Fibroblast of mammary gland (primary cell): ENCODE measurements around the gene WNK1.

ENCODE experiments used
- DNase-seq: peaks from one replicate; pipeline ENCODE4 v3.0.0-alpha.2; 2010; ENCODE audit warnings: low read depth
- H3K4me3 ChIP-seq: 2 replicates; pipeline ENCODE4 v1.5.1; 2011; ENCODE audit warnings: low read depth, mild to moderate bottlenecking, low read length, moderate library complexity; ENCODE audit not compliant: control insufficient read depth
- TF ChIP-seq, protein P1 (sequence below): conservative IDR thresholded peaks from 2 replicates; pipeline ENCODE4 v1.5.1; 2011; ENCODE audit warnings: low read depth, low read length, inconsistent platforms; ENCODE audit not compliant: control insufficient read depth, insufficient read depth

The WNK1 gene

DNA sequence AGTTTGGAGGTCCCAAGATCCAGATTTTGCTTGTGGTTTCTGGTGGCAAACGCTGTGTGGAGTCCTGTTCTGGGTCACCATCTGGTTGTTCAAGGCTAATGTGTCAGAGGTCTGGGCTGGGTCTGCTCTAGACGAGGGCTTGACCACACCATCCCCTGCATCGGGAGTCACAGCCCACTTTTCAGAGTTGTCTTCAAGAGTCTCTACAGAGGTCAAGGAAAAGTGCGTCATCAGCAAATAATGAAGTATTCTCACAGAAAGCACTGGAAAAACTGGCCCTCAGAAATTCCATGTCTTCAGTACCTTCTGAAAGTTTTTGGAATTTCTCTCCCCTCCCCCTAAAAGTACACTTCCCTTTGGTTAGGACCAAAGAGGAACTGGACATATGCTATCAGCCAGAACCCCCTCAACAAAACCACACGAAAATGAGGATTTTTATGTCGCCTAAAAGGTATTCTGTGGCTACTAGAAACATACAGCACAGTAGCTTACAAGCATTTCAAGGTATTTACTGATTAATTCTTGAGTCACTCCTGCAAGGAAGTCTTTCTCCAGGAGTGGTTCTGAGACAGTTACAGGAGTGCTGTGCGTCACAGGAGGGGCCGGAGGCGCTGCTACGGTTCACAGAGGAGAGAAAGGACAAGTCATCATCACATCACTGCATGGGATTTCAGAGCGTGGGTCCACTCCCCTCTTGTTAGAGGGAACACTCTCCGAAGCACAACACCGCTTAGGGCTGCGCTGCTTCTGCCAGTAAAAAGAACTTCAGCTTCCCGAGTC, 161.7 kb downstream of the WNK1 start:
- no peak overlapping the region for H3K4me3 ChIP-seq
- DNase-seq = peak; percentile 87
- TF ChIP-seq, protein P1, sequence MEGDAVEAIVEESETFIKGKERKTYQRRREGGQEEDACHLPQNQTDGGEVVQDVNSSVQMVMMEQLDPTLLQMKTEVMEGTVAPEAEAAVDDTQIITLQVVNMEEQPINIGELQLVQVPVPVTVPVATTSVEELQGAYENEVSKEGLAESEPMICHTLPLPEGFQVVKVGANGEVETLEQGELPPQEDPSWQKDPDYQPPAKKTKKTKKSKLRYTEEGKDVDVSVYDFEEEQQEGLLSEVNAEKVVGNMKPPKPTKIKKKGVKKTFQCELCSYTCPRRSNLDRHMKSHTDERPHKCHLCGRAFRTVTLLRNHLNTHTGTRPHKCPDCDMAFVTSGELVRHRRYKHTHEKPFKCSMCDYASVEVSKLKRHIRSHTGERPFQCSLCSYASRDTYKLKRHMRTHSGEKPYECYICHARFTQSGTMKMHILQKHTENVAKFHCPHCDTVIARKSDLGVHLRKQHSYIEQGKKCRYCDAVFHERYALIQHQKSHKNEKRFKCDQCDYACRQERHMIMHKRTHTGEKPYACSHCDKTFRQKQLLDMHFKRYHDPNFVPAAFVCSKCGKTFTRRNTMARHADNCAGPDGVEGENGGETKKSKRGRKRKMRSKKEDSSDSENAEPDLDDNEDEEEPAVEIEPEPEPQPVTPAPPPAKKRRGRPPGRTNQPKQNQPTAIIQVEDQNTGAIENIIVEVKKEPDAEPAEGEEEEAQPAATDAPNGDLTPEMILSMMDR = no peak

DNA sequence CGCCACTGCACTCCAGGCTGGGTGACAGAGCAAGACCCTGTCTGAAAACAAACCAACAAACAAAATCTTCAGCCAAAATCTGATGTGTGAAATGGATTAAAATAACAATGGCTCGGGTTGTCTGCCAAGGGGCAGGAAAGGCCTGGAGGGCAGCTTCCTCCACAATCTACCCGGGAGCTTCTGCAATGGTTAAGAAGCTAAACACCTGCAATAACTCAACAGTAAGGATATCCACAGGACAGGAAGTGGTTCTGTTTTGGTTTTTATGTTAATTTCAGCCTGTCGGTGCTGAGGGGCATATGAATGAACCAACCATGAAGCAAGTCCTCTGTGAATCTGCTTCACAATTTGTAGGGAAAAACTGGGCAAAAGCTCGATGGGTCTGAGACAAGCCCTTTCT, 162.7 kb downstream of the WNK1 start:
- TF ChIP-seq, protein P1 = no peak
- H3K4me3 ChIP-seq = no peak overlapping the region
- DNase-seq = no peak

DNA sequence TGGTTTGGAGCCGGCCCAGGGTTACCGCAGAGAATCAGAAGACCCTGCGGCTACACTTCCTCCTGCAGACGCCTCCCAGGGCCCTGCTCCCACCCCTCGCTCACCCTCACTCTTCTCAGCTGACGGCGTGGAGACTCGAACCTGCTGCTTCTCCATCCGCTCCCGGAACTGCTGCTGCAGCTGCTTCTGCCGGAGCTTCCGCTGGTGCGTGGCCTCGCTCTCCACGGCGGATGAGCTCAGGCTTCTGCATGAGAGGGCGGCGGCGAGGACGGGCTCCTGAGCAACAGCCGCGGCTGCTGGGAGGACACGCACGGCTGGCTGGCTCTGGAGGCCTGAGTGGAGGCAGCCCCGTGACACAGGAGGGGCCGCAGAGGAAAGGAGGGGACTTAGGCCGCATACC, 163.9 kb downstream of the WNK1 start:
- TF ChIP-seq, protein P1 = no peak
- no peak for DNase-seq
- no peak overlapping the region for H3K4me3 ChIP-seq

DNA sequence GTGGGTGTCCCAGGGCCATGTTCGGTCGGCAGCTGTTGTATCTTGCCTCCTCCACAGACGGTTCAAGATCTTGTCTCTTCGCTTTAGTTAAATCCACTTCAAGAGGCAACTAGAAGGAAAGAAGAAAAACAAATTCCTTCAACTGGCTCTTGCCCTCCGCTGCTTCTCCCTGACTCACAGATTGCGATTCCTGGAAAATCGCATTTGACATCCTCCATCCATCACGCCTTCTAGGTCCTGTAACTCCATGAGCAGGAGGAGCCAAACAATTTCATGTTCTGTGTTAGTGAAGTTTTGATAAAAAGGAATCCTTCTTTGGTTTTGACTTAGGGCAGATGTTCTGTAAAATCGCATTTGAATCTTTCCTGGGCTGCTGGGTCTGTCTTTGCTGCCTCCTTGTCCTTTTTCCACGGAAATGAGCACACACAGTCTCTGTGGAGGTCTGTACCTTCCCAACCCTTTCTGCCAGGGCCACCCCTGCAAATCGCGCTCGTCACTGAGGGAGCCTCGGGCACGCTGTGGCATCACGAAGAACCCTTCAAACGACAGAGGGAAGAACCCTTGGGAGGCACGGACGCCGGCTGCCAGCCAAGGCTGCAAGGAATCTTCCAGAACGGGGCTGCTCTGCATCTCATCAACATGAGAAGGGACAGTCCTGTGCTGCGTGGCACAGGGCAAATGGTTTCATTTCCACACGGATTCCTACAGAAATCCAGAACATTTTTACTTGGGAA, 164.5 kb downstream of the WNK1 start:
- TF ChIP-seq, protein P1 = no peak
- H3K4me3 ChIP-seq = no peak overlapping the region
- peak; percentile 47 for DNase-seq

DNA sequence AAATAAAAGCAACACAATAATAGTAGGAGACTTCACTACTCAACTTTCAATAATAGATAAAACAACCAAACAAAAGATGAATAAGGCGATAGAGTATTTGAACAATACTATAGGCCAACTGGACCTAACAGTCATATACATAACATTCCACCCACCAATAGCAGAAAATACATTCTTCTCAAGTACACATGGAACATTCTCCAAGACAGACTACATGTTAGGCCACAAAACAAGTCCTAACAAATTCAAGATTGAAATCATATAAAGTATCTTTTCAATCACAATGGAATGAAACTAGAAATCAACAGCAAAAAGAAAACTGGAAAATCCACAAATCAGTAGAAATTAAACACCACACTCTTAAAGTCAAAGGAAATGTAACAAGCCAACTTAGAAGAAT, 168.3 kb downstream of the WNK1 start:
- H3K4me3 ChIP-seq = no peak overlapping the region
- no peak for DNase-seq
- TF ChIP-seq, protein P1 = no peak

DNA sequence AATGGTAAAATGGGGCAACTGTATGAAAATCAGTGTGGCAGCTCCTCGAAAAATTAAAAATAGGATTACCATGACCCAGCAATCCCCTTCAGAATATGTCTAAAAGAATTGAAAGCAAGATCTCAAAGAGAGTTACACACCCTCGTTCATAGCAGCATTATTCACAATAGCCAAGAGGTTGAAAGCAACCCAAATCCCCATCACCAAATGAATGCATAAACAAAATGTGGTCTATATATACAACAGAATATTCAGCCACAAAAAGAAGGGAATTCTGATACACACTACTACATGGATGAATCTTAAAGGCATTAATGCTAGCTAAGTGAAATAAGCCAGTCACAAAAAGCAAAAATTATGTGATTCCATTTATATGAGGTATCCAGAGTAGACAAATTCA, 169.9 kb downstream of the WNK1 start:
- TF ChIP-seq, protein P1 = no peak
- H3K4me3 ChIP-seq = no peak overlapping the region
- no peak for DNase-seq

DNA sequence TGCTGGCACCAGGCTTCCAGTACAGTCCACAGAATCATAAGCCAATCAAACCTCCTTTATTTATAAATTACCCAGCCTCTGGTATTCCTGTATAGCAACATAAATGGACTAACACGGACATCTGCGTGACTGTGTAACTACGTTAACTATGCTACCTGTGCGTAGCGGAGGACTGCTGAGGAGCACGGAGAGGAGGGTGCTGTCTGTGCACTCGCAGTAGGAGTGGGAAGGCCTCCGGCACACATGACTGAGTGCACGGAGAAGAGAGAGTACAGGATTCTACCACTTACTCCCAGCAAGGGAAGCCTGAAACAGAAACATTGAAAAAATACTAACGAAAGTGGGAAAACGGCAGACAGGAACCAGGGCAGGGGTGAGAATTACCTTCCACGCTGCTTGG, 174.3 kb downstream of the WNK1 start:
- no peak for DNase-seq
- H3K4me3 ChIP-seq = no peak overlapping the region
- TF ChIP-seq, protein P1 = no peak
